Stimulated activated CD4-positive, alpha-beta T cell treated with anti-CD3 and anti-CD28 coated beads, TNF-alpha, amount 100 ng/mL, for 4 hours (primary cell): ENCODE results near the gene PPIA.
"Not testable (repeated sequence)": the region's sequence is repeated elsewhere in the genome, so short reads cannot be mapped to it uniquely, and the experiment has no call there.

Experiments
- DNase-seq, 3 experiments: peaks; one replicate each; pipeline ENCODE4 v3.0.0-alpha.2; 2020; ENCODE audit warnings: low read depth in 3 of 3

Gene PPIA

DNA sequence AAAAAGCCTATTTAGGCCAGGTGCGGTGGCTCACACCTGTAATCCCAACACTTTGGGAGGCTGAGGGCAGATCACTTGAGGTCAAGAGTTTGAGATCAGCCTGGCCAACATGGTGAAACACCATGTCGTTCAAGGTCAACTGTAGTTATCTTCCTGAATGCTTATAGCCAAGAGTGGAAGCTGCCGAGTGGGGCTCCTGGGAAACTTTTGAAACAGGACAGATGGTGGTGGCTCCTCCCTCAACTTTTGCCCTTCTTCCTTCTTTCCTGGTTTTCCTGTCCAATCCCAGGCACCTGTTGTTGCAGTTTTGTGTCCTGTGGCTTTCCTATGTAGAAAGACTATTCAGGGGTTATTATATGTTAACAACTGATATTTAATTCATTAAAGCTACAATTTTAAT lies 8.7 kb upstream of the PPIA start:
- DNase-seq: no peak

DNA sequence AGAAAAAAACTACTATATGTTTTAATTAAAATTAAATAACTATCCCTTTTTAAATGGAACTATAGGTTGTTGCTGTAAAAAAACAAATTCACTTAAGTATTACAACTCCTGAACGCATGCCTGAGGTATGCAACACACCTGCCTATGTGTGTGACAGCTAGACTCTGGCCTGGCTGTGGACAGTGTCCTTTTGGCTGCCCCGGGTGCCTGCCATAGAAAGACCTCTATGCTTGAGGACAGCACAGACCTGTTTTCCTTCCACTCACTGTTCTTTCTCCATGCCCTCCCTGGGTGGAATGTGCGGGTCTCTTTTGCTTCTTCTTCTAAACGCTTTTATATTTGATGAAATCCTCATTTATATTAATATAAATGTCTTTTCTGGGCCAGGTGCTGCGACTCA lies 6.5 kb upstream of the PPIA start:
- no peak for DNase-seq

DNA sequence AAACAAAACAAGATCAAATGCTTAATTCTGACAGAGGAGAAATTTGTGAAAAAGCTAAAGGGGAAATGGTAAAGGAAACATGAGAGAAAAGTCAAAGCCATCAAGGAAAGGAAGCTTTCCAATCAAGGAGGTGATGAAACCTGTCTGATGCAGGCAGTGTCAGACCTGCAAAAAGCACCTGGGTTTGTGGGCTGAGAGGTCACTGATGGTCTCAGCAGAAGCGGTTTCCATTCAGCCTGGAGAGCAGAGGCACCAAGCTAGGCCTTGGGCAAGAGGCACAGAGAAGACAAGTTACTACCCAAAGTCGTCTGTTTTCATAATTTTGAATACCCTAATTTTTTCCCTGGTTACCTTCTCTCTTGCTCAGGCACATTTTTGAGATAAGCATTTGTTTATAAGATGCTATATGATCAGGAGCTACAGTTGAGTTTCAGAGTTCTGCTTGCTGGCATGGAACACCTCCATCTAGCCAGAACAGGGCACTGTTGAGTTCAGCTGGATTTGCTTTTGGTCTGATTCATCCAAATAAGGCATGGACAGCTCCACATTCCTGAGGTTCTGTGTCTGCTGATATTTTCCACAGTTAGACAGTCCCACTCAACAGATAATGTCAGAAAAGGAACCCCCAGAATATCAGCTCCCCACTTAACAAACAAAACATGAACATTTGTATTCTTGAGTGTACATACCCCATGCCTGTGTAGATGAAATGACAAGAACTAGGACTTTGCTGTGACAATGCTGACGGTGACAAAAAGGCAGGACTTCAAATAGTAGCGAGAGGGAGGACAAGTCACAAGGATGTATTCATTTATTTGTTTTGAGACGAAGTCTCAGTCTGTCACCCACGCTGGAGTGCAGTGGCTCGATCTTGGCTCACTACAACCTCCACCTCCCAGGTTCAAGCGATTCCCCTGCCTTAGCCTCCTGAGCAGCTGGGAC lies 4.9 kb upstream of the PPIA start:
- no peak for DNase-seq

DNA sequence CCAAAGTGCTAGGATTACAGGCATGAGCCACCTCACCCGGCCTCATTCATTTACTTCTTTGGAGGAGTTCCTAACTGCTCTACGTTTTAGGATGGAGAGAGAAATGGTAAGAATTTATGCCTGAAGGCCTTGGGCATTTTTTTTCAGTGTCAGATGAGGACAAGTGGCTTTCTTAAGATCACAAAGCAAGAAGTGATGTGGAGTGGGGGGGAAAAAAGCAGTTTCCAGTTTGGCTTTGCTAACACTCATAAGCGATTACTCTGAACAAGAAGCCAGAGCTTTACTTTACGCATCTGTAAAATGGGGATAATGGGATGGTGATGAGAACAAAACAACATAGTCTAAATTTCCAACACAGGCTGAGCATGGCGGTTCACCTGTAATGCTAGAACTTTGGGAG lies 2.6 kb upstream of the PPIA start:
- DNase-seq: no peak

DNA sequence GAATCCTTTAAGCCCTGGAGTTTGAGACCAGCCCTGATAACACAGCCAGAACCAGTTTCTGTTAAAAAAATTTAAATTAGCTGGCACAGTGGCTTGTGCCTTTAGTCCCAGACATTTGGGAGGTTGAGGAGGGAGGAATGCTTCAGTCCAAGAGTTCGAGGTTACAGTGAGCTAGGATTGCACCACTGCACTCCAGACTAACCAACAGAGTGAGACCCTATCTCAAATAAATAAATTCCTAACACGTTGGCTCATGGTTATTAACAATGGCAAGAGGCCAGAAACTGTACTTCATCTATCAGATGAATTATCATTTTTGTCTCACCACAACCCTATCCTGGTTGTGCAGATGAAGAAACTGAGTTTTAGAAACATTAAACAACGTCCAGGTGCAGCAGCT lies 2.1 kb upstream of the PPIA start:
- no peak for DNase-seq

DNA sequence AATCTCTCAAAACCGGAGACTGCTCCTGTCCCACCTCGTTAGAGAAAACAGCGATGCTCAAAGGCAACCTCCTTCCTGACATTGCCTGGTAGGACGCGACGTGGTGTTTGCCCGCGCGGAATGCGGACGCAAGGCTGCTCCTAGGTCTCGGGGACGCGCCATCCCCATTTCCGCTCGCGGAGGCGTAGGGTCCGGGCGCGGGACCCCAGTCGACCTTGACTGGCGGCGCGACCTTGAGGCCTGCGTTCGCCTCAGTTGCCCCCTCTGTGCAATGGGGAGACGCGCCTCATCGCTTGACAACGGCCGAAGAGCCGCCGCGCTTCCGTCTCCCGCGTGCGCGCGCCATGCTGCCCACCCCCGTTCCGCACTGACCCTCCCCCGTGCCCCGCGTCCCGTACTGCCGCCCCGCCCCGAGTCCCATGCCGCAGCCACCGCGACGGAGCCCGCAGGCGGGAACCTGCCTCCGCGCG lies 412 bp upstream of the PPIA start:
- DNase-seq: no peak

DNA sequence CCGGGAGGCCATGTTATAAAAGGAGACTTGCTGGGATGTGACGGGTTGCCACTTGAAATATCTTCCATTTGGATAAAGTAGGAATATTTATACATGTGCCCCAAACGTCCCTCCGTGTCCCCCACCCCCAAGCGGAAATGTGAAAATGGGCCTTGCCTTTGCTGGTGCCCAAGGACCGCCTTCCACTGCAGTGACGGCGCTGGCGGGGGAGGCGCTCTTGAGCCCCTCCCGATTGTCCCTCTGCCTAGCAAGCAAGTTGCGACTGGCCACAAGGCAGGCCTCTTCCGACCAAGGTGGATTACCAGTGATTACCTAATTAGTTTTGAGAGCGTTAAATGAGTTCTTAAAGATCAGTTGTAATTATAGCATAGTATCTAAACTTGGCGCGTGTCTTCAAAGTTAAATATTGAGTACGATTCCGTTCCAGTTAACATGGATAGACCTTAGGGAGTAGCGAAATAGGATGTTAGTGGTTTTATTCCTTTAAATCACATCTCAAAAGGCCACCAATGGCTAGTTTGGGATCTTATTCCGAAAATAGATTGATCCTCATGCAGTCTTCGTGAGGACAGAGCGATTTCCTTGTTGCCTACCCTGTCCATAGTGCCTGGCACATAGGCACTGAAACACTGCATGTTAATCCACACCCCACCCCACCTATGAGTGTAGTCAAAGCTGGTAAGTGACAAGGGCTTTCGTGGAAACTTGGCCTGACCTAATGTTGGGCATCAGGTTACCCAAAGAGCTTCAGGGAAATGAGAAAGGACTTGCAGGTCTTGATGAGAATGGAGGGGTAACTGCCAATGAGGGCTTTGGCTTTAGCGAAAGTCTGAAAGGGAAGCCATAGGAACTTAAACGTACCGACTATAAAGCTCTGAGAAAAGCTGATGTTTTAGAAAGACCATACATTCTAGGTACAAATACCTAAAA lies 1.1 kb downstream of the PPIA start:
- peak; percentile 64 to 69 (median 66) for DNase-seq

DNA sequence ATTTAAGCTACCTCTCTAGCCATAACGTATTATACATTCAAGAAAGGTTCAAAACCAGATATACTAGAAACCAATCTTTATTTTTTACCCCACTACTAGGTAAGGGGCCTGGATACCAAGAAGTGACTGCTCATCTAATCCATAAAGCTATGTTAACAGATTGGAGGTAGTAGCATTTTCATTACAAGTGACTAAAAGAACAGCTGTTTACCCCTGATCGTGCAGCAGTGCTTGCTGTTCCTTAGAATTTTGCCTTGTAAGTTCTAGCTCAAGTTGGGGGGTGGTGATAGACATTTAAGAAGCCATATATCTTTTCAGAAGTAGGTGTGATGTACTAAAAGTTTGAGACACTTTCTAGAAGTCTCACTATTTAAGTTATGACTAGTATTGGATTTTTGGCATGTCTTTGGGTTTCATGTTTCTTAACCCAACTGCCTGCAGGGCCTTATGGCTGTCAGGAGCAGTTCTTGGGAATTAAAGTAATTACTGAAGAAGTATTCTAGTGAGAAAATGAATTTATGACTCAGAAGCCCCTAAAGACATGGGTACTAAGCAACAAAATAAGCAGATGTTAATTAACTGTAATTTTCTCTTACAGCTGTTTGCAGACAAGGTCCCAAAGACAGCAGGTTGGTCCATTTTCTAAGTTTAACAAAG lies 2.3 kb downstream of the PPIA start:
- no peak for DNase-seq

DNA sequence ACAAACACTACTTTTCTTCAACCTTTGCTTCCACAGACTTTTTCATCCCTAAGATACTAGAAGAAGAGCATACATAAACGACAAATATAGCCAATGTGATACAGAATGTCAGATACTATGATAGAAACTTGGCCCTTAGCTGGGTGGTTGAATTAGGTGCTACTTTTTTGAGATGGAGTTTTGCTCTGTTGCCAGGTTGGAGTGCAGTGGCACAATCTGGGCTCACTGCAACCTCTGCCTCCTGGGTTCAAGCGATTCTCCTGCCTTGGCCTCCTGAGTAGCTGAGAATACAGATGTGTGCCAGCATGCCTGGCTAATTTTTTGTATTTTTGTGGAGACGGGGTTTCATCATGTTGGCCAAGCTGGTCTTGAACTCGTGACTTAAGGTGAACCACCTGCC lies 3.5 kb downstream of the PPIA start:
- DNase-seq: no peak

DNA sequence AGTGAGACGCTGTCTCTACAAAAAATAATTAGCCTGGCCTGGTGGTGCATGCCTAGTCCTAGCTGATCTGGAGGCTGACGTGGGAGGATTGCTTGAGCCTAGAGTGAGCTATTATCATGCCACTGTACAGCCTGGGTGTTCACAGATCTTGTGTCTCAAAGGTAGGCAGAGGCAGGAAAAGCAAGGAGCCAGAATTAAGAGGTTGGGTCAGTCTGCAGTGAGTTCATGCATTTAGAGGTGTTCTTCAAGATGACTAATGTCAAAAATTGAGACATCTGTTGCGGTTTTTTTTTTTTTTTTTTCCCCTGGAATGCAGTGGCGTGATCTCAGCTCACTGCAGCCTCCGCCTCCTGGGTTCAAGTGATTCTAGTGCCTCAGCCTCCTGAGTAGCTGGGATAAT lies 5.4 kb downstream of the PPIA start:
- DNase-seq: no peak

DNA sequence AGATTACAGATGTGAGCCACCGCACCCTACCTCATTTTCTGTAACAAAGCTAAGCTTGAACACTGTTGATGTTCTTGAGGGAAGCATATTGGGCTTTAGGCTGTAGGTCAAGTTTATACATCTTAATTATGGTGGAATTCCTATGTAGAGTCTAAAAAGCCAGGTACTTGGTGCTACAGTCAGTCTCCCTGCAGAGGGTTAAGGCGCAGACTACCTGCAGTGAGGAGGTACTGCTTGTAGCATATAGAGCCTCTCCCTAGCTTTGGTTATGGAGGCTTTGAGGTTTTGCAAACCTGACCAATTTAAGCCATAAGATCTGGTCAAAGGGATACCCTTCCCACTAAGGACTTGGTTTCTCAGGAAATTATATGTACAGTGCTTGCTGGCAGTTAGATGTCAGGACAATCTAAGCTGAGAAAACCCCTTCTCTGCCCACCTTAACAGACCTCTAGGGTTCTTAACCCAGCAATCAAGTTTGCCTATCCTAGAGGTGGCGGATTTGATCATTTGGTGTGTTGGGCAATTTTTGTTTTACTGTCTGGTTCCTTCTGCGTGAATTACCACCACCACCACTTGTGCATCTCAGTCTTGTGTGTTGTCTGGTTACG lies 6.0 kb downstream of the PPIA start:
- no peak for DNase-seq

DNA sequence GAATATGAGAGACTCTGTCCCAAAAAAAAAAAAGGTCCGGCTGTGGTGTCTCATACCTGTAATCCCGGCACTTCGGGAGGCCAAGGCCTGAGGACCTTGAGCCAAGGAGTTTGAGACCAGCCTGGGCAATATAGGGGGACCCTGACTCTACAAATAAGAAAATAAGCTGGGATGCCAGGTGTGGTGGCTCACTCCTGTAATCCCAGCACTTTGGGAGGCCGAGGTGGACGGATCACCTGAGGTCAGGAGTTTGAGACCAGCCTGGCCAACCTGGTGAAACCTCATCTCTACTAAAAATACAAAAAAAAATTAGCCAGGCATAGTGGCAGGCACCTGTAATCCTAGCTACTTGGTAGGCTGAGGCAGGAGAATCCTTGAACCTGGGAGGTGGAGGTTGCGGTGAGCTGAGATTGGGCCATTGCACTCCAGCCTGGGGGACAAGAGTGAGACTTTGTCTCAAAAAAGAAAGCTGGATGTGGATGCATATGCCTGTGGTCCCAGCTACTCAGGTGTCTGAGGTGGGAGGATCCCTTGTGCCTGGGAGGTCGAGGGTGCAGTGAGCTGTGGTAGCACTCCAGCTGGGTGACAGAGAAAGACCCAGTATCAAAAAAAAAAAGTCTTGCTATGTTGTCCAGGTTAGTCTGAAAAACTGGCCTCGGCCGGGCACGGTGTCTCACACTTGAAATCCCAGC lies 7.5 kb downstream of the PPIA start:
- DNase-seq: not testable (repeated sequence)

DNA sequence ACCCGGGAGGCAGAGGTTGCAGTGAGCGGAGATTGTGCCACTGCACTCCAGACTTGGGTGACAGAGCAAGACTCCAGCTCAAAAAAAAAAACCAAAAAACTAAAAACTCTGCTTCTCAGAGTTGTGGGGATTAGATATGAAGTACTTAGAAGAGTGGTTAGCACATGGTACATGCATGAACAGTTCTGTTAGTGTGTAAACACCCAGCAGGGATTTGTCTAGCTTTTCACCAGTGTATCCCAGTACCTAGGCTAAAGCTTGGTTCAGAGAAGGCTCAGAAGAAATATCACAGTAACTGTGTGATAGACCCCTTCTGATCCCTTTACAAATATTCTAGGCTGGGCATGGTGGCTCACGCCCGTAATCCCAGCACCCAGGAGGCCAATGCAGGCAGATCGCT lies 9.5 kb downstream of the PPIA start:
- DNase-seq: no peak

DNA sequence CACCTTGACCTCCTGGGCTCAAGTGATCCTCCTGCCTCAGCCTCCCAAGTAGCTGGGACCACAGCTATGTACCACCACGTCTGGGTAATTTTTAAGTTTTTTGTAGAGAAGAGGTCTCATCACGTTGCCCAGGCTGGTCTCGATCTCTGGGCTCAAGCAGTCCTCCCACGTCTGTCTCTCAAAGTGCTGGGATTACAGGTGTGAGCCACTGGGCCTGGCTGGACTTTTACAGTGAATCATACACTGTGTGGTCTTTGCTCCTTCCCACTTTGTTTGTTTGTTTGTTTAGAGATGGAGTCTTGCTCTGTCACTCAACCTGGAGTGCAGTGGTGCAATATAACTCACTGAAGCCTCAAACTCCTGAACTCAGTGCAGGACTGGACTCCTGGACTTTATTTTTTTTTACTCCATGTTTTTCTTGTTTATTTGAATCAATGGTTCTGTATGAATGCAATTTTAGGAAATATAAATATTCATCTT lies 12.5 kb downstream of the PPIA start:
- no peak for DNase-seq

DNA sequence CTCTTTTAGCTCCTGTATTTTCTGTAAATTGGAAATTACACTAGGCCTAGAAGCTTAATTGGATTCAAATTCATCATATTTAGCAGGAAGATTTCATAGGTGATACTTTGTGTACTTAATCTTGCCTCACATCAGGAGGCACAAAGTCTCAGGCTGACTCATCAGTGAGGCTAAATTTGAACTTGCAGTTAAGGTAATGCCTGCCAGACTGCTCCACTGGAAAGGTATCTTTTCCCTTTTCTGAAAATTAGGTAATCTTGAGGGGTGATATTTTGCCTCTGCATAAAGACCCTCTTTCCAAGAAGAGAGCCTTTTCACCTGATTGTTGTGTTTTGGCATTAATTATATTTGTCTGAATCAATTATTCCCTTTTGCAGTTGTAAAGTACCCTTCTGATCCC lies 14.6 kb downstream of the PPIA start:
- no peak for DNase-seq

DNA sequence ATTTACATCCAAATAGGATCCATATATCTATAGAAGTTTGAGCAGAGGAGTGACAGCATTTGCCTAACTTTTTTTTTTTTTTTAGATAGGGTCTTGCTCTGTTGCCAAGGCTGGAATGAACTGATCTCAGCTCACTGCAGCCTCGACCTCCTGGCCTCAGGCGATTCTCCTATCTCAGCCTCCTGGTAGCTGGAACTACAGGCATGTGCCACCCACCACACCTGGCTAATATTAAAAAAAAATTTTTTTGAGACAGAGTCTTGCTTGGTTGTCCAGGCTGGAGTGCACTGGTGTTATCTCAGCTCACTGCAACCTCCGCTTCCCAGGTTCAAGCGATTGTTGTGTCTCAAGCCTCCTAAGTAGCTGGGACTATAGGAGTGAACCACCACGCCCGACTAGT lies 15.1 kb downstream of the PPIA start:
- DNase-seq: no peak

DNA sequence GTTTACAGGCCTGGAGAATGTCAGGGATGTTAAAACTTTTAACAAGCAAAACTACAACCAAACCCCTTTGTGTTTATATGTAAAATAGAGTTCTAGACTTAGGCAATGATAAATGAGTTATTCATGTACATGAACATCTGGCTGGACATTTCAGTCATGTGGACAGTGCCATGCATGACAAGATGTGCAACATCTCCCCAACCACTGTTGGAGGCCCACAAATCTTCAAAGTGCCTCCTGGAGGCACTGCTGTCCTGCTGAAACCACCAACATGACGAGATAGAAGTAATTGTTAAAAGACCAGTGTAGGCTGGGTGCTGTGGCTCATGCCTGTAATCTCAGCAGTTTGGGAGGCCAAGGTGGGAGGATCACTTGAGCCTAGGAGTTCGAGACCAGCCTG lies 18.4 kb downstream of the PPIA start:
- DNase-seq: no peak

DNA sequence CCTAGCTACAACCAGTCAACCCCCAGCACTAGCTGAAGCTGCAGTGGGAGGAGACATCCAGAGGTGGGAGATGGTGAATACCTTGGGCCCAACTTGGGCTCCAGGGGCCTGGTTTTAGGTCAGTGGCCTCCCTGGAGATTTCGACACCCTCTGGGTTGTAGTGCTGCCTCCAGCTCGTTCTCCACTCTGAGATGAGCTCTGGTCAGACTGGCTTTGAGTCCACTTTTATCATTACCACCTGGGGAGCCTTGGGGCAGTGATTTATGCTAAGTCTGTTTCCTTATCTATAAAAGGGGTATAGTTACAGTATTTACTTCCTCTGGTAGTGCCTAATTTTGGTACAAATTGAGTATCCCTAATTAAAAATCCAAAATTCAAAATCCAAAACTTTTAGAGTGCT lies 22.8 kb downstream of the PPIA start:
- DNase-seq: no peak

DNA sequence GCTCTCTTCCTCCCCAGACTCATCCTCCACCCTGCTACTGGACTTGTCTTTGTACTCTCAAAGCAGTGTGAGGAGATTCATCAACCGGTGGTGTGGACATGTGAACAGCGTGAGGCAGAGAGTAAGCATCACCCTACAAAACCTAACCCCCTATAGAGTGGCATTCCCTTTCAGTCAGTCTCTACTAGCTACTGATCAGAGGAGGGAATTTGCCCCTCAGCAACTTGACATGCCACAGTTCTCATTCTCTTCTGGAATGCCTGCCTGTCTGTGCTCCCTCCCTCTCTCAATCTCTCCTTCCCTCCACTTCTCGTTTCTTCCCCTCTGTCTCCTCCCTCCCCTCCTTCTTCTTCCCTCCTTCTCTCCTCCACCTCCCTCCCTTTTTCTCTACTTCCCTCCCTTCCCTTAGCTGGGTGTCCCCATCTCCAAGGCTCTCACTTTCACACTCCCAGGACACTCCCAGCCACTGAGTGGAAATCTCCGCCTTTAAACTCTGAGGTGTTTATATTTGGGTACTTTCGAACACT lies 26.8 kb downstream of the PPIA start:
- DNase-seq: no peak

DNA sequence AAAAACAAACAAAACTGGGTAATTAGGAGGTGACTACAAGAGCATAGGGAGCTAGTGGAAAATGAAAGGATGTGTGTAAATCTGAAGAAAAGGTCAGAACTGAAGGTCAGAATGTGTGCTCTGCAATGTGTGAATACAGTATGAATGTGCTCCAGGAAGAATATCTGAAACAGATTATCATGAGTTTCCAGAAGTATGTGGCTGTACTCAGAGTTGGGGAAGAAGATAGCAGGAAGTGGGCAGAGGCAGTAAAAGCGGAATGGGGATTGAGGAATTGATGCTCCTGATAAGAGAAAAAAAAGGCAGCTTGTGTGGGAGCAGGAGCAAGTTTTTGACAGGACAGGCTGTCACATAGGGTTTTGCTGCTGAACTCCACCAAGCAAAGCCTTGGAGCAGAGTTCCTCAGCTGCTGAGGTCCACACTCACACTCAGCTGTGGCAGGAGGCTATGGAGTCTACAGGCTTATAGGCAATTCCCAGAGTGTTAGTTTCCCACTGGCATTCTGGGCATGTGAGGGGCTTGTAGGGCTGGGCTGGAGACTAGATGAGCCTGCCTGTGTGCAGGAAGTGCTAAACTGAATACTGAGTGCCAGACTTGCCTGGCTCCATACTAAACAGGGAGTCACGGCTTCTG lies 28.5 kb downstream of the PPIA start:
- no peak for DNase-seq
